GM18505 (cell line): ENCODE results near the gene RUNX1.

Source experiments
- ATAC-seq: cut with Tn5 transposase; IDR thresholded peaks from one replicate; pipeline ENCODE4 v1.9.1; 2021; ENCODE audit not compliant: unreplicated experiment
- POLR2A ChIP-seq: IDR thresholded peaks from 4 replicates; pipeline ENCODE4 v1.6.1; 2011; ENCODE audit warnings: borderline replicate concordance; ENCODE audit not compliant: insufficient read depth, insufficient read length; ENCODE audit errors: extremely low read depth

The RUNX1 gene

DNA sequence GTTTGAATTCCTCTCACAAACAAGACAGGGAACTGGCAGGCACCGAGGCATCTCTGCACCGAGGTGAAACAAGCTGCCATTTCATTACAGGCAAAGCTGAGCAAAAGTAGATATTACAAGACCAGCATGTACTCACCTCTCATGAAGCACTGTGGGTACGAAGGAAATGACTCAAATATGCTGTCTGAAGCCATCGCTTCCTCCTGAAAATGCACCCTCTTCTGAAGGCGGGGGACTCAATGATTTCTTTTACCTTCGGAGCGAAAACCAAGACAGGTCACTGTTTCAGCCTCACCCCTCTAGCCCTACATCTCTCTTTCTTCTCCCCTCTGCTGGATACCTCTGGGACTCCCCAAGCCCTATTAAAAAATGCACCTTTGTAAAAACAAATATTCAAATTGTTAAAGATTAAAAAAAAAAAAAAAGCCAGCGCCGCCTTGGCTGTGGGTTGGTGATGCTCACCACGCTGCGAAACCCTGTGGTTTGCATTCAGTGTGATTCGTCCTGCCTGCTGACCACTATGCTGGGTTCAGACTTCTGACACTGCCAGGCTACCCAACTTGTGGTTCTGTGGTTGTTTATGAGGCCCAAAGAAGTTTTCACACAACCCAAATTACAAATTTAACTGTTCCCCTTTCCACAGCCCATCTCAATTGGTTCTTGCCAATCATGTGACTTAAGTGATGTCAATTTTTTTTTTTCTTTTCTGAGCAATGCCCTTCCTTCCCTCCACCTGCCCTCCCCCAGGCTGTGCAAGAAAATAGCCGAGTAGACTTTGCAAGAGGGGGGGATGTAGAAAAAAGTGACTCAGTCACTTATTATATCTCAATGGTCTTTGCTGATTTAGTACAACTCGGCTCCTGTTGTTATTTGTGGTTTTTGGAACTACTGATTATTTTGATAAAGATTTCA, at the start of gene RUNX1:
Gene RUNX1, minus strand, starts transcription at position 597 of the 912 bp plus-strand sequence.
- peak; percentile 69 for TF ChIP-seq POLR2A

DNA sequence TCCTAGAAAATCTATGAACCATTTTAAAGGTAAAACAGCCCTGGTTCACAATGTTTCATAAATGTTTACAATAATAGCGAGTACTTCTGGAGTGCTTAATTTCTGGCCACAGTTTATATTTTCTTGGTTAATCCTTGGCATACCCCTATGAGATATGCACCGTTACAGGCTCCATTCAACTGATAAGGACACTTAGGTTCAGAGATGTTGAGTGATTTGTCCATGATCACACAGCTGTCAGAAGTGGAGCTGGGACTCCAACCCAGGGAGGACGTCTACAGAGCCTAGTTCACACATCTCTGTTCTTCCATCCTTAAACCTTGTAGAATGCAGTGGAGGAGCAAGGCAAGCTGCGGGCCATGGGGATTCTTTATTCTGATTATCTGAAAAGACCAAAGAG, 48.4 kb upstream of the RUNX1 start:
- no peak for TF ChIP-seq POLR2A
- ATAC-seq: no peak

More for the DNA sequence above, at the start of gene RUNX1:
- ATAC-seq: peak; percentile 52

DNA sequence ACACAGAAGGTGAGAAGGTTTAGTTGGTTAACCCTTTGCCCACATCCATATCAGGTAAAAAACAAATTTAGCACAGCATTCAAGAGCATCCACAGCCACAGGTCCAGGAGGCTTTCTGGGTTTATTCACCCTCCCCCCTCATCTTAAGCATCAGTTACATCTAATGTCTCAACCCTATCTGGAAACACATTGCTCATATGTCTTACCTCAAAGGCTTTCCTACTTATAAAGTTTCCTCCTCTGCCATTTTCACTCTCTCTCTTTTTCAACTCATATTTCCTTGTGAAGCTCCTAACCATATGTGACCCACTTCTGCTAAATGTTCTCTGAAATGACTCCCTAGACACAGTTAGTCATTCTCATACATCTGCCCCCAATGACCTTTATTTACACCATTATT, 47.9 kb upstream of the RUNX1 start:
- ATAC-seq: no peak

DNA sequence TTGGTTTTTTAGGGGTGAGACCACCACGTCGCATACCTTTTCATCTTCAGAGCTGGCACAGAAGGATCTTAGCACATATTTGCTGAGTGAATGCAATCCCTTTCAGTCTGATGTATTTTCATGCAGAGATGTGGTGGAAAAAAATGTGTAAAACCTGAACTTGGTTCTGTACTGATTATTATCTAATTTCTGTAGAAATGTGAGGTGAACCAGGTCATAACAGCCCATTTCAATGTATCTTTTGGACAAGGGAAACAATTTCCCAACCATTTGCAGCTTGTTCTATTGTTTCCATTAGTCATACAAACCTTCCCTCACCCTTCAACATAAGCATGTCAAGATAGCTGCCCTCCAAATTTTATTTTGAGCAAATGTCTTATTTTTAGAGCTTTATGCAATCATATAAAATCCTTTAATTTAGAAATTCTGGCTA, 46.8 kb upstream of the RUNX1 start:
- TF ChIP-seq POLR2A: no peak
- no peak for ATAC-seq

More for the DNA sequence above, 47.9 kb upstream of the RUNX1 start:
- no peak for TF ChIP-seq POLR2A

DNA sequence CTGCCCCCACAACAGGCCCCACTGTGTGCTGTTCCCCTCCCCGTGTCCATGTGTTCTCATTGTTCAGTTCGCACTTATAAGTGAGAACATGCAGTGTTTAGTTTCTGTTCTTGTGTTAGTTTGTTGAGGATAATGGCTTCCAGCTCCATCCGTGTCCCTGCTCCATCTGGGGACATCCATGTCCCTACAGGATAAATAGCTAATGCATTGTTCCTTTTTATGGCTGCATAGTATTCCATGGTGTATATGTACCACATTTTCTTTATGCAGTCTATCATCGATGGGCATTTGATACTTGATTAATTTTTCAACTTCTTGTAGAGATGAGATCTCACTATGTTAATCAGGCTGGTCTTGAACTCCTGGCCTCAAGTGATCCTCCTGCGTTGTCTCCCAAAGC, 44.4 kb upstream of the RUNX1 start:
- no peak for ATAC-seq
- no peak for TF ChIP-seq POLR2A

DNA sequence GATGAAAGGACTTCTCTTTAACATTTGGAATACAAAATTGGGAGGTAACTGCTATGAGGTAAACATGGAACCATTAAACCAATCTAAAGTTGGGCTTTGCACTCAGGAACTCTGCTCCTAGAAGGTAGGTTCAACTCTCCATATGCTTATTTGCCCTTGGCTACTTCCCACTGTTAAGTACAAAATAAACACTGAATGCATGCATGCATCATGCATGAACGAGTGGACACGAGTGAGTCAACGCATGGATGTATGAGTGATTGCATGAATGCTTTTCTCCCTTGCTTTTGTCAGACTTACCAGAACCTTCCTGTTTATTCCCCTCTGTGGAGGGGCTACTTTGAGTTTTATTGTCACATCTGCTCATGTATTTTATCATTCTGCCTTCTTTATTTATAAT, 42.4 kb upstream of the RUNX1 start:
- no peak for ATAC-seq

DNA sequence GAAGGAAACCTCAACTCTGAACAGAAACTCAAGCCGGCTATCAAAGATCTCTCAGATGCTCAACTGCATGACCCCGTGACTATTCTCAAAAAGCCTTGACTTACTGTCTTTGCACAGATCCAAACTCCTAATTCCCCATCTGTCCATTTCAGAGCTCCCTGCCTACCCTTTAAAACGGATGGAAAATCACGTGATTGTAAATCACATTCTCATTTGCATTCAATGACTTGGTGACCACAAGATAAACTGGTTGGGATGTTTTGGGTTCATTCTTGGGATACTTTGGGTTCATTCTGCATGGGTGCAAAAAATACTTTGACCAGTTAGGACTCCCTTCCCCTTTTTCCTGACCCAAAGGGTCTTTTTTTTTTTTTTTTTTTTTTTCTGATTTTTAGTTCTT, 41.3 kb upstream of the RUNX1 start:
- ATAC-seq: no peak
- no peak for TF ChIP-seq POLR2A

More for the DNA sequence above, 42.4 kb upstream of the RUNX1 start:
- TF ChIP-seq POLR2A: no peak

DNA sequence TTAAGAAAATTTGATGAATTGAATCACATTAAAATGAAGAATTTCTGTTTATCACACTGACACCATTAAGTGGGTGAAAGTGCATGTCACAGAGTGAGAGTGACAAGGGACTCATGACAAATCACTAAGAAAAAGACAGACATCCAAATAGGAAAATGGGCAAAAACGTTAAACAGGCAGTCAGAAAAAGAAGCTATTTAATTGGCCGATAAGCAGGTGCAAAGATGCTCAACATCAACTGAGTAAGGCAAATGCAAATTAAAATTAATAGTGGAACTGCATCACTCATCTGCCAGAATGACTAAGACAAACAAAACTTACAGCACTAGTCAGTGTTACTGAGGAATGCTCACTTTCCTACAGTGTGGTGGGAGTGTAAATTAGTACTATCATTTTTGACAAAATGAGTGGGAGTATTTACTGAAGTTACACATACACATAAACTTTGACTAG, 39.2 kb upstream of the RUNX1 start:
- no peak for TF ChIP-seq POLR2A
- ATAC-seq: no peak

DNA sequence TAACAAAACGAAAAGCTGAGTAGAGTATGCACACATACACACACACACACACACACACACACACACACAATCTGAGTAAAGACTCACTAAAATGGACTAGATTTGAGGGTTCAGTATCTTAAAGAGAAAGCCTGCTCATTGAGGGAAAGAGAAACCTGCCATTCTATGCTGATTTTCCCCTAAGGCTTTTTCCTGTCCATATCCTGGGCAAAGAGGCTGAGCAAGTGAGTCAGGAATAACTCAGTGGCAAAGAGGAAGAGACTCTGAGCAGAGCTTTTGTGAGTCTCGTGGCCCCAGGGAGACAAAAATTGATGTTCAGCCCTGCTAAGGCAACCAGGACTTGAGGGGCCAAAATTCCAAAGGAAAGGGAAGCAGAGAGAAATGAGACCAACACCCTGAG, 37.3 kb upstream of the RUNX1 start:
- ATAC-seq: no peak
- TF ChIP-seq POLR2A: no peak

DNA sequence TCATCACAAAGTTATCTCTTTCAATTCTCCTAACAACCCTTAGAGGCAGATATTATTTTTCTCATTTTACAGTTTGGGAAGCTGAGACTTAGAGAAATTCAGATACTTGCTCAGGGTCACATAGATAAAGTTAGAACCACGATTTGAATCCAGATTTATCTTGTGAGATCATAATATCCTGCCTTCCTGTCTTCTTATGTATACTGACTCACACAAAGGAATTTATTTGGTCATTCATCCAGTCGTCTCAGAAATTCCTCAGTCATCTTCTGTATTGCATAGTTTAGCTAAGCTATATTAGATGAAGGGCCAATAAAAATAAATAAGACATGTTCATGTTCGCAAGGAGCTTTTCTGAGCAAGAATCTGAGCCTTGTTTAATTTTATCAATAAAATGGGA, 35.8 kb upstream of the RUNX1 start:
- no peak for TF ChIP-seq POLR2A
- no peak for ATAC-seq

DNA sequence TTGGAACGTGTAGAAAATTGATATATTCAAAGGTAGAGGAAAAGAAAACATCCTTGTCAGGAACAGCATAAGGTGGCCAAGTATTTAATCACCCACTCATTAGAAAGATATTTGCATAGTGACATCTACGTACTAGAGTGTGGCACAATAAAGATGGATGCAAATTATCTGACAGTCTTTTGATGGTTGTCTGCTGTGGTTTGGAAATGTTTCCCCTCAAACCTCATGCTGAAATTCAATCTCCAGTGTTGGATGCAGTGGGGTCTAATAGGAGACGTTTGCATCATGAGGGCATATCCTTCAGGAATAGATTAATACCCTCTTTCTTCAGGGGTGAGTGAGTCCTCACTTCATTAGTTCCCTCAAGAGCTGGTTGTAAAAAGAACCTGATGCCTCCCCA, 34.1 kb upstream of the RUNX1 start:
- ATAC-seq: no peak
- no peak for TF ChIP-seq POLR2A

DNA sequence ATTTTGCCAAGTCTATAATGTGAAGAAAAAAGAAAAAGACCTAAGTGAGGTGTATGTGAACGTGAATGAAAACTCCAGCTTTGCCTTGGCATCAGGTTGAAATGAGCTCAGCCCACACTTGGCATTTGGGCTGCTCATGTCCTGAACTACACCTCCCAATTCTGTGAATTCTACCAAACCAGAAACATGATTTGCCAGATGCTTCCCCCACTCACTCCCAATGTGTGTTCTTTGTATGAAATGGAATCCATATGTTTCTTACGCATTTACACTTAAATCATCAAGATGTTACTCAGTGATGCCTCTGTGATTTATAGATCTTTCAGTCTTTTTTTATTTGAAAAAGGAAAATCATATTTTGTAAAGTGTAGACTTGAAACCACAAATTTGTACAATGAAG, 32.8 kb upstream of the RUNX1 start:
- ATAC-seq: no peak
- no peak for TF ChIP-seq POLR2A

DNA sequence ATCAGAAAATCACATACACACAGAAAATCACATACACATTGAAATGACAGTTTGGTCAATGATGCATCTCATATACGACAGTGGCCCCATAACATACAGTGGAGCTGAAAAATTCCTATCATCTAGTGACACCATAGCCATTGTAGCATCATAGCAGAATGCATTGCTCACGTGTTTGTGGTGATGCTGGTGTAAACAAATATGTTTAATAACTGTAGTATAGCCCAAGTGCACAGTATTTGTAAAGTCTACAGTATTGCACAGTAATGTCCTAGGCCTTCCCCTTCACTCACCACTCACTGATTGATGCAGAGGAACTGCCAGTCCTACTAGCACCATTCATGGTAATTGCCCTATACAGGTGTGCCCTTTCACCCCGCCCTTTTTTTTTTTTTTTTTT, 30.1 kb upstream of the RUNX1 start:
- ATAC-seq: no peak
- TF ChIP-seq POLR2A: no peak

DNA sequence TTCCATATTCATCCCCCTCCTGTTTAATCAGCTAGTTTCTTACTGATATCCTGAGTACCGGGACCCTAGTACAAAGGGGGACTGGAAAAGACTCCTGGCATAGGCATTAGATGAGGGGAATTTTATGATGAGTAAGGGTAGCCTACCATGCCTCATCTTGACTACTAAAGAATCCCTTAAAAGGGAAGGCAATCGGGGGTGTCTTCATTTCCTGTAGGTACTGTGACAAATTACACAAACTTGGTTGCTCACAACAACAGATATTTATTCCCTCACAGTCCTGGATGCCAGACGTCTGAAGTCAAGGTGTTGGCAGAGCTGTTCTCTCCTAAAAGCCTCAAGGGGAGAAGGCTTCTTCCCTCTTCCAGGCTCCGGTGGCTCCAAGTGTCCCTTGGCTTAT, 28.9 kb upstream of the RUNX1 start:
- ATAC-seq: no peak
- no peak for TF ChIP-seq POLR2A
